Fibroblast of lung (primary cell): ENCODE data around the gene SLC25A3.

Experiments
- EZH2 ChIP-seq: IDR thresholded peaks from 2 replicates; pipeline ENCODE4 v1.5.1; 2012; ENCODE audit warnings: low read length, control low read depth, mild to moderate bottlenecking; ENCODE audit errors: missing control alignments
- TF ChIP-seq, protein P1 (sequence below), 2 donors: IDR thresholded peaks in 1 of 2; conservative IDR thresholded peaks in 1 of 2; 1 replicate in 1 of 2; 2 replicates in 1 of 2; pipeline ENCODE4 v1.5.1; 2011 to 2012; ENCODE audit warnings: low read length in 2 of 2, control low read depth in 1 of 2, inconsistent platforms in 1 of 2, low read depth in 1 of 2, mild to moderate bottlenecking in 1 of 2

DNA sequence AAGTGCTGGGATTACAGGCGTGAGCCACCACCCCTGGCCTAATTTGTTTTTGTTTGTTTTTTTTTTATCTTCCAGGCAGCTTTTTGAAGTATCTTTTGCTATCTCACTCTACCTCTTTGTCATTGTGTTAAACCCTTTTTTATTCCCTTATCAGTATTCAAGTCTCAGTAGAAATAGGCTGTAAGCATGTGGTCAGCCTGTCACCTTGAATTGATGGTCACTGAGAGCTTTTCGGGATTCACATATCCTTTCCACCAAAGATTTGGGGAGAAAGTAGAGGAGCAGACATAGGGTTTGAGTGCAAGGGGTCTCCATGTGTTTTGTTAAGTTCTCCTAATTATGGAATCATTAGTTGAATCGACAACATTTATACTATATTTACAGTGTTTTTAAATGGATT is 41.7 kb upstream of the SLC25A3 start:
- TF ChIP-seq EZH2 = no peak
- TF ChIP-seq, protein P1, sequence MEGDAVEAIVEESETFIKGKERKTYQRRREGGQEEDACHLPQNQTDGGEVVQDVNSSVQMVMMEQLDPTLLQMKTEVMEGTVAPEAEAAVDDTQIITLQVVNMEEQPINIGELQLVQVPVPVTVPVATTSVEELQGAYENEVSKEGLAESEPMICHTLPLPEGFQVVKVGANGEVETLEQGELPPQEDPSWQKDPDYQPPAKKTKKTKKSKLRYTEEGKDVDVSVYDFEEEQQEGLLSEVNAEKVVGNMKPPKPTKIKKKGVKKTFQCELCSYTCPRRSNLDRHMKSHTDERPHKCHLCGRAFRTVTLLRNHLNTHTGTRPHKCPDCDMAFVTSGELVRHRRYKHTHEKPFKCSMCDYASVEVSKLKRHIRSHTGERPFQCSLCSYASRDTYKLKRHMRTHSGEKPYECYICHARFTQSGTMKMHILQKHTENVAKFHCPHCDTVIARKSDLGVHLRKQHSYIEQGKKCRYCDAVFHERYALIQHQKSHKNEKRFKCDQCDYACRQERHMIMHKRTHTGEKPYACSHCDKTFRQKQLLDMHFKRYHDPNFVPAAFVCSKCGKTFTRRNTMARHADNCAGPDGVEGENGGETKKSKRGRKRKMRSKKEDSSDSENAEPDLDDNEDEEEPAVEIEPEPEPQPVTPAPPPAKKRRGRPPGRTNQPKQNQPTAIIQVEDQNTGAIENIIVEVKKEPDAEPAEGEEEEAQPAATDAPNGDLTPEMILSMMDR (conservative IDR thresholded peaks at IDR 0.05 in 1 of 2, IDR thresholded peaks at IDR 0.05 in 1 of 2; ENCODE audit: low read depth in 1 of 2, low read length in 2 of 2) = no peak
